ENCODE results near the gene MTRFR. TPM values are rescaled to one million over a fixed set of nuclear protein-coding genes. Genes with fewer than 3 reads are reported as not detected.

MTRFR gene
- total RNA-seq, 4 donors from 2014 or later: 14.4 to 17.9 (median 16.2) TPM

- TF ChIP-seq, protein P1, sequence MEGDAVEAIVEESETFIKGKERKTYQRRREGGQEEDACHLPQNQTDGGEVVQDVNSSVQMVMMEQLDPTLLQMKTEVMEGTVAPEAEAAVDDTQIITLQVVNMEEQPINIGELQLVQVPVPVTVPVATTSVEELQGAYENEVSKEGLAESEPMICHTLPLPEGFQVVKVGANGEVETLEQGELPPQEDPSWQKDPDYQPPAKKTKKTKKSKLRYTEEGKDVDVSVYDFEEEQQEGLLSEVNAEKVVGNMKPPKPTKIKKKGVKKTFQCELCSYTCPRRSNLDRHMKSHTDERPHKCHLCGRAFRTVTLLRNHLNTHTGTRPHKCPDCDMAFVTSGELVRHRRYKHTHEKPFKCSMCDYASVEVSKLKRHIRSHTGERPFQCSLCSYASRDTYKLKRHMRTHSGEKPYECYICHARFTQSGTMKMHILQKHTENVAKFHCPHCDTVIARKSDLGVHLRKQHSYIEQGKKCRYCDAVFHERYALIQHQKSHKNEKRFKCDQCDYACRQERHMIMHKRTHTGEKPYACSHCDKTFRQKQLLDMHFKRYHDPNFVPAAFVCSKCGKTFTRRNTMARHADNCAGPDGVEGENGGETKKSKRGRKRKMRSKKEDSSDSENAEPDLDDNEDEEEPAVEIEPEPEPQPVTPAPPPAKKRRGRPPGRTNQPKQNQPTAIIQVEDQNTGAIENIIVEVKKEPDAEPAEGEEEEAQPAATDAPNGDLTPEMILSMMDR (IDR thresholded peaks at IDR 0.05): no peak
- no peak for TF ChIP-seq POLR2A (IDR thresholded peaks at IDR 0.05)
- intact Hi-C loops (cut with DNase I): no loop called here
- WGBS, 2 donors: 90 to 94% methylated on average over 11 of the region's 11 CpGs
Measured at GRCh38 chr12:123223241-123223668, 10.0 kb upstream of the MTRFR start.

DNA sequence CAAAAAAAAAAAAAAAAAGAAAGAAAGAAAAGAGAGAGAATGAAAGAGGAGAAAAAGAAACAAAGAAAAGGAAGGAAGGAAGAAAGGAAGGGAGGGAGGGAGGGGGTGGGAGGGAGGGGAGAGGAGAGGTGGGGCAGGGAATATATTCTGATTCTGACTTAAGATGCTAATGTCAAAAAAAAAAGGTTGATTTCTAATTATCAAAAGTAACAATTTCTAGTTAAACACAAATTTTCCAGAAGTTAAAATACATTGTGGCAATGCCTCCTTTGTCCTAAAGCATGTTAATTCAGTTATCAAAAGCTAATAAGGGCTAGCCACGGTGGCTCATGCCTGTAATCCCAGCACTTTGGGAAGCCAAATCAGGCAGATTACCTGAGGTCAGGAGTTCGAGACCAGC lies 7.8 kb upstream of the MTRFR start:
- intact Hi-C loops (cut with DNase I): no loop called here
- TF ChIP-seq POLR2A (IDR thresholded peaks at IDR 0.05): no peak
- TF ChIP-seq, protein P1 (IDR thresholded peaks at IDR 0.05): no peak
- no peak for DNase-seq
- Histone ChIP-seq H3K27me3 (no peaks in the 10 kb centered on the region), H3K27ac (no peak overlapping the region), H3K4me1 (no peaks in the 10 kb centered on the region), H3K4me3 (replicated peaks in 1 of 3) (no peak overlapping the region), H3K36me3 (peaks cover 0 to 3% of the 10 kb centered on the region in 2 donors), H3K9me3 (no peaks in the 10 kb centered on the region)
- WGBS, 2 donors: 91 to 92% methylated on average over 2 of the region's 2 CpGs

More at GRCh38 chr12:123223241-123223668, 10.0 kb upstream of the MTRFR start:
- Histone ChIP-seq H3K9me3 (no peaks in the 10 kb centered on the region), H3K27ac (no peak overlapping the region), H3K4me1 (no peaks in the 10 kb centered on the region), H3K4me3 (replicated peaks in 1 of 3) (no peak overlapping the region), H3K27me3 (no peaks in the 10 kb centered on the region), H3K36me3 (peaks cover 0 to 3% of the 10 kb centered on the region in 2 donors)
- no peak for DNase-seq

- no peak for DNase-seq
- TF ChIP-seq POLR2A (IDR thresholded peaks at IDR 0.05): no peak
- TF ChIP-seq, protein P1 (IDR thresholded peaks at IDR 0.05): no peak
- H3K27me3 ChIP-seq: no peaks in the 10 kb centered on the region
- 69 to 73% methylated on average over 5 of the region's 5 CpGs for WGBS, 2 donors
- H3K36me3 ChIP-seq: no peaks in the 10 kb centered on the region
- peaks cover 4 to 7% of the 10 kb centered on the region in 2 donors for H3K4me1 ChIP-seq
- intact Hi-C loops (cut with DNase I): no loop called here
- no peak overlapping the region for H3K4me3 ChIP-seq (replicated peaks in 1 of 3)
- no peaks in the 10 kb centered on the region for H3K9me3 ChIP-seq
- no peak overlapping the region for H3K27ac ChIP-seq
Measured at GRCh38 chr12:123227581-123228258, 5.5 kb upstream of the MTRFR start.

- intact Hi-C loops (cut with DNase I): no loop called here
- Histone ChIP-seq H3K36me3 (no peaks in the 10 kb centered on the region), H3K4me1 (peaks cover 6 to 10% of the 10 kb centered on the region in 2 donors), H3K9me3 (no peaks in the 10 kb centered on the region), H3K4me3 (replicated peaks in 1 of 3) (no peak overlapping the region), H3K27me3 (no peaks in the 10 kb centered on the region), H3K27ac (no peak overlapping the region)
- WGBS, 2 donors: 87 to 93% methylated on average over 3 of the region's 3 CpGs
- no peak for TF ChIP-seq POLR2A (IDR thresholded peaks at IDR 0.05)
- TF ChIP-seq, protein P1 (IDR thresholded peaks at IDR 0.05): no peak
- DNase-seq: no peak
Measured at GRCh38 chr12:123229051-123229450, 4.2 kb upstream of the MTRFR start.

DNA sequence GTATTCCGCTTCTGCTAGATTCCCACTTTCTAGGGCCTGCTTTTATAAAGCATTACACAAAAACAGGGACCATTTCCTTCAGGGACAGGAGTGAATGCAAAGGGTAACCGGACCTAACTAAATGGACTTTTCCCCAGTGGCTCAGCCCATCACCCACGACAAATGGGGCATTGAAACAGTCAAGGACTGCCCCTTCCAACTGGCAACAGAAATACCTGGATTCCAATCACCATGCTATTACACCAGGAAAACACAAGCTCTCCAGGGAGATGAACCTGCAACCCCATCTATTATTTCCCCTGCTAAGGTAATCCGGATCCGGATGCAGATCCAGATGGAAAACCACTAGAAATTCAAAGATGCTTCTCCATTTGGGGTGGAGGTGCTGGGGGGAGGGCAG lies 1.3 kb upstream of the MTRFR start:
- no peaks in the 10 kb centered on the region for H3K9me3 ChIP-seq
- intact Hi-C loops (cut with DNase I): no loop called here
- no peaks in the 10 kb centered on the region for H3K36me3 ChIP-seq
- H3K4me1 ChIP-seq: peaks cover 11 to 23% of the 10 kb centered on the region in 2 donors
- 27 to 29% methylated on average over 5 of the region's 5 CpGs for WGBS, 2 donors
- H3K27ac ChIP-seq: peak overlapping the region in 1 of 3 donors; percentile 80
- no peak for DNase-seq
- H3K4me3 ChIP-seq (replicated peaks in 1 of 3): peak overlapping the region in 1 of 3 donors; percentile 93
- no peaks in the 10 kb centered on the region for H3K27me3 ChIP-seq
- no peak for TF ChIP-seq POLR2A (IDR thresholded peaks at IDR 0.05)
- TF ChIP-seq, protein P1 (IDR thresholded peaks at IDR 0.05): no peak

All from thyroid gland (tissue), 4 donors.